DOHH2 (cell line): Measurements from ENCODE around the gene EIPR1.

Experiments used
- EZH2phosphoT487 ChIP-seq: fragments of 200-600 bp; sonication (generic); IDR thresholded peaks from 2 replicates; pipeline ENCODE4 v1.6.1; 2017; ENCODE audit warnings: borderline replicate concordance, mild to moderate bottlenecking, antibody characterized with exemption, low read length, moderate library complexity, mixed read lengths
- TF ChIP-seq, protein P1 (sequence below): fragments of 200-600 bp; sonication (generic); IDR thresholded peaks from one replicate; pipeline ENCODE4 v1.5.1; 2014; ENCODE audit warnings: antibody characterized with exemption, mild to moderate bottlenecking, low read depth, low read length; ENCODE audit not compliant: poor library complexity, severe bottlenecking

DNA sequence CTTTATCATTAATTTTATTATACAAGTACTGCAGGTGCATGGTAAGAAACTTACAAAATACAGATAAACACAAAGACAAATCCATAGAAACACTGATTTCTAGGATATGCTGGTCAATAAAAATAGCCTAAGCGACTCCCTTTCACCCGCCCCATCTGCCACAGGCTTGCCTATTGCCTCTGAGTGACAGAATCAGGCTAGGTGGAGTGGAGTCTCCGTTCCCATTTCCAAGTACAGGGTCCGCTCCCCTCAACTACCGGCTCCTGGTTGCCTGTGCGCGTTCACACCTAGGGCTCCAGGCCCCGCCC lies 1.7 kb upstream of the EIPR1 start:
- TF ChIP-seq, protein P1, sequence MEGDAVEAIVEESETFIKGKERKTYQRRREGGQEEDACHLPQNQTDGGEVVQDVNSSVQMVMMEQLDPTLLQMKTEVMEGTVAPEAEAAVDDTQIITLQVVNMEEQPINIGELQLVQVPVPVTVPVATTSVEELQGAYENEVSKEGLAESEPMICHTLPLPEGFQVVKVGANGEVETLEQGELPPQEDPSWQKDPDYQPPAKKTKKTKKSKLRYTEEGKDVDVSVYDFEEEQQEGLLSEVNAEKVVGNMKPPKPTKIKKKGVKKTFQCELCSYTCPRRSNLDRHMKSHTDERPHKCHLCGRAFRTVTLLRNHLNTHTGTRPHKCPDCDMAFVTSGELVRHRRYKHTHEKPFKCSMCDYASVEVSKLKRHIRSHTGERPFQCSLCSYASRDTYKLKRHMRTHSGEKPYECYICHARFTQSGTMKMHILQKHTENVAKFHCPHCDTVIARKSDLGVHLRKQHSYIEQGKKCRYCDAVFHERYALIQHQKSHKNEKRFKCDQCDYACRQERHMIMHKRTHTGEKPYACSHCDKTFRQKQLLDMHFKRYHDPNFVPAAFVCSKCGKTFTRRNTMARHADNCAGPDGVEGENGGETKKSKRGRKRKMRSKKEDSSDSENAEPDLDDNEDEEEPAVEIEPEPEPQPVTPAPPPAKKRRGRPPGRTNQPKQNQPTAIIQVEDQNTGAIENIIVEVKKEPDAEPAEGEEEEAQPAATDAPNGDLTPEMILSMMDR = no peak
- TF ChIP-seq EZH2phosphoT487 = no peak
